Loucy (cell line): ENCODE results near the gene EXOC3L2.
A peak's percentile ranks its signal among the peaks of the same experiment; 100 is the strongest.

Source experiments
- H2AFZ ChIP-seq: fragments of 200-600 bp; sonication (generic); 2 replicates; pipeline ENCODE4 v1.6.0; 2016; ENCODE audit warnings: antibody characterized with exemption, mild to moderate bottlenecking, low read length, moderate library complexity
- H3F3A ChIP-seq: fragments of 200-600 bp; 2 replicates; pipeline ENCODE4 v1.6.0; 2016; ENCODE audit warnings: antibody characterized with exemption, low read depth, mild to moderate bottlenecking
- H3K27me3 ChIP-seq: fragments of 200-600 bp; sonication (generic); 2 replicates; pipeline ENCODE4 v1.6.1; 2014; ENCODE audit warnings: low read length, mild to moderate bottlenecking; ENCODE audit not compliant: insufficient read depth, poor library complexity, severe bottlenecking
- H3K36me3 ChIP-seq: fragments of 200-600 bp; sonication (generic); 2 replicates; pipeline ENCODE4 v1.6.1; 2016; ENCODE audit warnings: low read length; ENCODE audit not compliant: insufficient read depth
- H3K4me1 ChIP-seq: fragments of 200-600 bp; sonication (generic); 2 replicates; pipeline ENCODE4 v1.5.1; 2014; ENCODE audit warnings: low read length, mild to moderate bottlenecking; ENCODE audit not compliant: insufficient read depth, poor library complexity, severe bottlenecking
- H3K4me2 ChIP-seq: fragments of 200-600 bp; sonication (generic); 2 replicates; pipeline ENCODE4 v1.6.0; 2014; ENCODE audit warnings: antibody characterized with exemption, low read length, low read depth, mild to moderate bottlenecking; ENCODE audit not compliant: poor library complexity, severe bottlenecking
- H3K4me3 ChIP-seq: fragments of 200-600 bp; sonication (generic); 2 replicates; pipeline ENCODE4 v1.5.1; 2014; ENCODE audit warnings: low read length, mild to moderate bottlenecking, mixed read lengths; ENCODE audit not compliant: poor library complexity, severe bottlenecking
- H3K79me2 ChIP-seq: fragments of 200-600 bp; sonication (generic); 2 replicates; pipeline ENCODE4 v1.6.1; 2014; ENCODE audit warnings: low read length; ENCODE audit not compliant: insufficient read depth
- H3K9ac ChIP-seq: fragments of 200-600 bp; sonication (generic); 2 replicates; pipeline ENCODE4 v1.6.0; 2014; ENCODE audit warnings: mild to moderate bottlenecking, low read depth, low read length, moderate library complexity; ENCODE audit not compliant: poor library complexity, severe bottlenecking
- H3K9me2 ChIP-seq: fragments of 200-600 bp; sonication (generic); replicated peaks from 2 replicates; pipeline ENCODE4 v1.6.1; 2016; ENCODE audit warnings: low read depth, low read length, mixed read lengths
- H3K9me3 ChIP-seq: fragments of 200-600 bp; sonication (generic); 2 replicates; pipeline ENCODE4 v1.6.1; 2014; ENCODE audit warnings: mild to moderate bottlenecking, antibody characterized with exemption, low read length, low read depth; ENCODE audit not compliant: insufficient read depth
- H4K20me1 ChIP-seq: fragments of 200-600 bp; sonication (generic); 2 replicates; pipeline ENCODE4 v1.6.0; 2014; ENCODE audit warnings: antibody characterized with exemption, low read length, mild to moderate bottlenecking; ENCODE audit not compliant: insufficient read depth, poor library complexity, severe bottlenecking
- EZH2phosphoT487 ChIP-seq: fragments of 200-600 bp; IDR thresholded peaks from 2 replicates; pipeline ENCODE4 v1.6.1; 2018; ENCODE audit warnings: antibody characterized with exemption, mild to moderate bottlenecking, moderate library complexity, borderline replicate concordance
- TF ChIP-seq, protein P1 (sequence below): fragments of 200-600 bp; sonication (generic); conservative IDR thresholded peaks from 2 replicates; pipeline ENCODE4 v1.5.1; 2014; ENCODE audit warnings: mild to moderate bottlenecking, antibody characterized with exemption, low read length

EXOC3L2 gene

GRCh38 chr19:45172173-45172572 is 73.0 kb downstream of the EXOC3L2 start:
- no peak overlapping the region for H3K4me3 ChIP-seq
- H2AFZ ChIP-seq, result no peak overlapping the region; the same call in 1 of the 2 replicates
- no peaks in the 10 kb centered on the region for H3K9me2 ChIP-seq
- H3K4me2 ChIP-seq, result peak overlapping the region; percentile 54
- peak overlapping the region; percentile 54 for H3K9ac ChIP-seq
- no peaks in the 10 kb centered on the region for H4K20me1 ChIP-seq
- no peaks in the 10 kb centered on the region for H3F3A ChIP-seq
- H3K27me3 ChIP-seq, result no peaks in the 10 kb centered on the region
- H3K36me3 ChIP-seq, result no peaks in the 10 kb centered on the region
- H3K79me2 ChIP-seq, result peaks cover 7% of the 10 kb centered on the region; the same call in 1 of the 2 replicates
- peaks cover 22% of the 10 kb centered on the region for H3K4me1 ChIP-seq
- TF ChIP-seq EZH2phosphoT487, result no peak
- TF ChIP-seq, protein P1, sequence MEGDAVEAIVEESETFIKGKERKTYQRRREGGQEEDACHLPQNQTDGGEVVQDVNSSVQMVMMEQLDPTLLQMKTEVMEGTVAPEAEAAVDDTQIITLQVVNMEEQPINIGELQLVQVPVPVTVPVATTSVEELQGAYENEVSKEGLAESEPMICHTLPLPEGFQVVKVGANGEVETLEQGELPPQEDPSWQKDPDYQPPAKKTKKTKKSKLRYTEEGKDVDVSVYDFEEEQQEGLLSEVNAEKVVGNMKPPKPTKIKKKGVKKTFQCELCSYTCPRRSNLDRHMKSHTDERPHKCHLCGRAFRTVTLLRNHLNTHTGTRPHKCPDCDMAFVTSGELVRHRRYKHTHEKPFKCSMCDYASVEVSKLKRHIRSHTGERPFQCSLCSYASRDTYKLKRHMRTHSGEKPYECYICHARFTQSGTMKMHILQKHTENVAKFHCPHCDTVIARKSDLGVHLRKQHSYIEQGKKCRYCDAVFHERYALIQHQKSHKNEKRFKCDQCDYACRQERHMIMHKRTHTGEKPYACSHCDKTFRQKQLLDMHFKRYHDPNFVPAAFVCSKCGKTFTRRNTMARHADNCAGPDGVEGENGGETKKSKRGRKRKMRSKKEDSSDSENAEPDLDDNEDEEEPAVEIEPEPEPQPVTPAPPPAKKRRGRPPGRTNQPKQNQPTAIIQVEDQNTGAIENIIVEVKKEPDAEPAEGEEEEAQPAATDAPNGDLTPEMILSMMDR, result no peak
- no peaks in the 10 kb centered on the region for H3K9me3 ChIP-seq

DNA sequence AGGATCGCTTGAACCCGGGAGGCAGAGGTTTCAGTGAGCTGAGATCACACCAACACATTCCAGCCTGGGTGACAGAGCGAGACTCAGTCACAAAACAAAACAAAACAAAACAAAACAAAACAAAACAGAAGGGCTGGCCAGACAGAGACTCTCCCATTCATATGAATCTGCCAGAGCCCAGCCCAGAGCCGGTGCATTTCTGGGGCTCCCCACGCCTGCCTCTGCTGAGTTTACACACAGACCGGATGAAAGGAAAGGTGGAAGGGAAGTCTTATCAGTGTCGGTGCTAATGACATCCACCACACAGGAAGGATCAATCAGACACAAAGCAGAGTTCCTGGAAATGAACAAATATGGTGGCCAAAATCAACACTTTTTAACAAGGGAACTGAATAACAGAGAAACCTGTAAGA is 74.0 kb downstream of the EXOC3L2 start:
- no peaks in the 10 kb centered on the region for H4K20me1 ChIP-seq

DNA sequence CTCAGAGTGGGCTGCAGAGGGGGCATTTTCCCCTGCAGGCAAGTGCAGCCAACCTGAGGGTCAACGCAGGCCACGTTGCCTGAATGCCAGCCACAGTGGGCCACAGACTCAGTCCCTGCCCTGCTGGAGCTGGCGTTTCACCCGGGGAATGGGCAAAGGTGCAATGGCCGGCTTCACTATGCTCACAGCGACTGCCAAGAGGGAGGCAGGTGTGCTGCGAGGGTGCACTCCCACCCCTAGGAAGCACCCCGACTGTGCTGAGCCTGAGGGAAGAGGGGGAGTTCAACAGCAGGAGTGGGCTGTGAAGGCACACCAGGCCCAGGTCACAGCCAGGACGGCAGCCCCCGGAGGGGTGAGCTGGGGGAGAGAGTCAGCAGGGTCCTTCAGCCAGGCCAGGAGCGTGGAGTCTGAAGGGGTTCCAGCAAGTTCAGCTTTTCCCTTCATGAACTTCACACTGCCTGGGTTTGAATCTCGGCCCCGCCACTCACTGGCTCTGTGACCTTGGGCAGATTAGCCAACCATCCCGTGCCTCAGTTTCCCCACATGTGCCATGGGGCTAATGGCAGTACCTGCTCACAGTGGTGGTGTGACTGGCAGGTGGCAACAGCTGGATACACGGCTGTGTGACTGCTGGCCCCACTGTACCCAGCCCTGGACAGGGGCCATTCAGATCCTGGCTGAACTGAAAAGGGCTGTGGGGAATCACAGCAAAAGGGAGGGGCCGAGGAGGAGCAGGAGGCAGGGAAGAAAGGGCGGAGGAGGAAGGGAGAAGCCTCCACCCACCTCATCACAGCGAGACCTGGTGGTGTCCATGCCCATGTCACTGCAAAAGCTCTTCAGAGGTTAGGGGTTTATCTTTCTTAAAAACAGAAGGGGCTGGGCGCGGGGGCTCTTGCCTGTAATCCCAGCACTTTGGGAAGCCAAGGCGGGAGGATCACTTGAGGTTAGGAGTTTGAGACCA is 74.8 kb downstream of the EXOC3L2 start:
- Histone ChIP-seq H3F3A (no peaks in the 10 kb centered on the region), H2AFZ (no peak overlapping the region), H3K9ac (no peak overlapping the region), H3K4me3 (no peak overlapping the region), H3K9me2 (no peaks in the 10 kb centered on the region), H3K36me3 (no peaks in the 10 kb centered on the region), H3K4me1 (peaks cover 22% of the 10 kb centered on the region), H3K27me3 (no peaks in the 10 kb centered on the region), H4K20me1 (no peaks in the 10 kb centered on the region), H3K9me3 (no peaks in the 10 kb centered on the region), H3K4me2 (peak overlapping the region; percentile 22), H3K79me2 (no peaks in the 10 kb centered on the region)
- TF ChIP-seq, protein P1, result no peak
- TF ChIP-seq EZH2phosphoT487, result no peak

More for the DNA sequence above, 74.0 kb downstream of the EXOC3L2 start:
- Histone ChIP-seq H3K27me3 (no peaks in the 10 kb centered on the region), H3K36me3 (no peaks in the 10 kb centered on the region), H3K79me2 (no peaks in the 10 kb centered on the region), H3K4me1 (peaks cover 22% of the 10 kb centered on the region), H3K4me3 (no peak overlapping the region), H3K9me2 (no peaks in the 10 kb centered on the region), H3K9me3 (no peaks in the 10 kb centered on the region), H3K4me2 (peak overlapping the region; percentile 22), H2AFZ (no peak overlapping the region), H3F3A (no peaks in the 10 kb centered on the region), H3K9ac (no peak overlapping the region)
- TF ChIP-seq EZH2phosphoT487, result no peak
- TF ChIP-seq, protein P1, result no peak
